CD4-positive, alpha-beta memory T cell (primary cell): Measurements from ENCODE around the gene ADRA1B. TPM values are rescaled to one million over a fixed set of nuclear protein-coding genes. Genes with fewer than 3 reads are reported as not detected.

Experiments used
- CTCF ChIA-PET: fragments of 350-600 bp; sonication (Branson Sonifier 250); formaldehyde crosslinking; loops from one replicate; lab custom pipeline; 2021; ENCODE audit warnings: inconsistent platforms; ENCODE audit not compliant: partially characterized antibody; lab: Charles Lee
- POLR2A ChIA-PET: fragments of 350-600 bp; sonication (Branson Sonifier 250); formaldehyde crosslinking; loops from one replicate; lab custom pipeline; 2021; ENCODE audit not compliant: partially characterized antibody; lab: Charles Lee
- DNase-seq, 5 donors: peaks; one replicate each; pipeline versions ENCODE4 v3.0.0 to v3.0.0-alpha.2; 2020 to 2022; ENCODE audit warnings: mixed read lengths in 1 of 5
- H3K27ac ChIP-seq: one replicate; pipeline ENCODE4 v1.7.0; 2013; ENCODE audit warnings: low read depth, low read length
- H3K27me3 ChIP-seq: 2 replicates; pipeline ENCODE4 v1.7.0; 2013; ENCODE audit warnings: mild to moderate bottlenecking, low read length, moderate library complexity; ENCODE audit not compliant: insufficient read depth
- H3K36me3 ChIP-seq: 2 replicates; pipeline ENCODE4 v1.7.0; 2013; ENCODE audit warnings: mild to moderate bottlenecking, low read length, moderate library complexity; ENCODE audit not compliant: insufficient read depth
- H3K4me1 ChIP-seq: 2 replicates; pipeline ENCODE4 v1.7.0; 2013; ENCODE audit warnings: mild to moderate bottlenecking, low read length, moderate library complexity; ENCODE audit not compliant: insufficient read depth
- H3K4me3 ChIP-seq, 2 donors: one replicate each; pipeline ENCODE4 v1.7.0; 2013; ENCODE audit warnings: low read length in 2 of 2, mild to moderate bottlenecking in 1 of 2
- H3K9me3 ChIP-seq, 2 donors: one replicate each; pipeline ENCODE4 v1.7.0; 2013; ENCODE audit warnings: low read length in 2 of 2, control low read depth in 1 of 2; ENCODE audit not compliant: control insufficient read depth in 1 of 2
- H3K27ac Mint-ChIP-seq, 7 donors: one replicate each; pipeline ENCODE4 v1.8.0; 2020 to 2021; ENCODE audit warnings: mixed read lengths in 7 of 7, mild to moderate bottlenecking in 6 of 7, inconsistent platforms in 3 of 7, moderate library complexity in 3 of 7
- H3K27me3 Mint-ChIP-seq, 2 donors: one replicate each; pipeline ENCODE4 v1.8.0; 2020 to 2021; ENCODE audit warnings: mixed read lengths in 2 of 2
- H3K36me3 Mint-ChIP-seq, 2 donors: one replicate each; pipeline ENCODE4 v1.8.0; 2020 to 2021; ENCODE audit warnings: mixed read lengths in 2 of 2, inconsistent platforms in 1 of 2, mild to moderate bottlenecking in 1 of 2
- H3K4me1 Mint-ChIP-seq, 4 donors: one replicate each; pipeline ENCODE4 v1.8.0; 2020 to 2021; ENCODE audit warnings: mixed read lengths in 4 of 4, mild to moderate bottlenecking in 1 of 4
- H3K4me3 Mint-ChIP-seq, 8 donors: one replicate each; pipeline ENCODE4 v1.8.0; 2020 to 2021; ENCODE audit warnings: mixed read lengths in 8 of 8, mild to moderate bottlenecking in 7 of 8, moderate library complexity in 6 of 8, inconsistent platforms in 3 of 8
- H3K9me3 Mint-ChIP-seq, 8 donors: one replicate each; pipeline ENCODE4 v1.8.0; 2020 to 2021; ENCODE audit warnings: mixed read lengths in 8 of 8, mild to moderate bottlenecking in 5 of 8, inconsistent platforms in 3 of 8, moderate library complexity in 1 of 8
- intact Hi-C: fragments of 100-400 bp; cut with micrococcal nuclease; formaldehyde crosslinking; loops from one replicate; pipeline ENCODE4 v1.15.1; 2023
- polyA plus RNA-seq, 2 donors: library from polyadenylated mRNA; unstranded; fragments of 300-500 nt; fragmentation: Illumina TruSeq; gene quantifications; one replicate each; pipeline ENCODE4 v1.2.3, GENCODE V29; 2021
- total RNA-seq, 2 experiments: library from RNA; stranded (reverse); gene quantifications; one replicate each; pipeline ENCODE4 v1.2.3, GENCODE V29; 2021

Gene ADRA1B
- total and polyA plus RNA-seq, 4 experiments from 2014 or later, result not detected

- H3K4me3 ChIP-seq, result no peak overlapping the region
- no peak overlapping the region for H3K27ac ChIP-seq
- Mint-ChIP-seq H3K4me1 (no peaks in the 10 kb centered on the region), H3K9me3 (peaks cover 0 to 4% (median 0%) of the 10 kb centered on the region in 8 donors), H3K27ac (no peak overlapping the region), H3K36me3 (no peaks in the 10 kb centered on the region), H3K27me3 (peaks cover 3 to 14% of the 10 kb centered on the region in 2 donors), H3K4me3 (no peak overlapping the region)
- H3K4me1 ChIP-seq, result no peaks in the 10 kb centered on the region
- H3K36me3 ChIP-seq, result no peaks in the 10 kb centered on the region
- no peaks in the 10 kb centered on the region for H3K9me3 ChIP-seq
- ChIA-PET CTCF (no interaction called here), POLR2A (no interaction called here)
- intact Hi-C loops, result no loop called here
- H3K27me3 ChIP-seq, result no peaks in the 10 kb centered on the region
- no peak for DNase-seq
Measured at GRCh38 chr5:159891371-159891770, 24.9 kb upstream of the ADRA1B start.

GRCh38 chr5:159893040-159893695 lies 23.1 kb upstream of the ADRA1B start:
- Histone ChIP-seq H3K9me3 (no peaks in the 10 kb centered on the region), H3K27me3 (no peaks in the 10 kb centered on the region), H3K4me3 (no peak overlapping the region), H3K36me3 (no peaks in the 10 kb centered on the region), H3K4me1 (no peaks in the 10 kb centered on the region), H3K27ac (no peak overlapping the region)
- Mint-ChIP-seq H3K27ac (no peak overlapping the region), H3K4me1 (no peaks in the 10 kb centered on the region), H3K9me3 (peaks cover 0 to 4% (median 0%) of the 10 kb centered on the region in 8 donors), H3K4me3 (no peak overlapping the region), H3K36me3 (no peaks in the 10 kb centered on the region), H3K27me3 (peaks cover 8 to 23% of the 10 kb centered on the region in 2 donors)
- ChIA-PET POLR2A (no interaction called here), CTCF (no interaction called here)
- intact Hi-C loops, result no loop called here
- DNase-seq, result no peak

GRCh38 chr5:159894149-159894720 lies 22.0 kb upstream of the ADRA1B start:
- CTCF ChIA-PET, result no interaction called here
- Mint-ChIP-seq H3K36me3 (no peaks in the 10 kb centered on the region), H3K27ac (no peak overlapping the region), H3K9me3 (peaks cover 0 to 5% (median 0%) of the 10 kb centered on the region in 8 donors), H3K4me1 (no peaks in the 10 kb centered on the region), H3K4me3 (no peak overlapping the region), H3K27me3 (peaks cover 7 to 24% of the 10 kb centered on the region in 2 donors)
- H3K4me3 ChIP-seq, result no peak overlapping the region
- no peaks in the 10 kb centered on the region for H3K4me1 ChIP-seq
- intact Hi-C loops, result no loop called here
- no peaks in the 10 kb centered on the region for H3K9me3 ChIP-seq
- DNase-seq, result no peak
- H3K27me3 ChIP-seq, result no peaks in the 10 kb centered on the region
- POLR2A ChIA-PET, result interaction anchor here (0.6 kb wide), 1 partner anchor 418 kb away, joined by 3 read pairs; no protein-coding TSS in a partner anchor
- H3K36me3 ChIP-seq, result no peaks in the 10 kb centered on the region
- no peak overlapping the region for H3K27ac ChIP-seq

GRCh38 chr5:159897786-159898393 lies 18.4 kb upstream of the ADRA1B start:
- no peaks in the 10 kb centered on the region for H3K9me3 ChIP-seq
- H3K4me3 ChIP-seq, result no peak overlapping the region
- H3K27ac ChIP-seq, result no peak overlapping the region
- CTCF ChIA-PET, result no interaction called here
- H3K36me3 ChIP-seq, result no peaks in the 10 kb centered on the region
- intact Hi-C loops, result no loop called here
- Mint-ChIP-seq H3K27me3 (peaks cover 11 to 27% of the 10 kb centered on the region in 2 donors), H3K4me1 (no peaks in the 10 kb centered on the region), H3K9me3 (peaks cover 0 to 1% (median 0%) of the 10 kb centered on the region in 8 donors), H3K27ac (no peak overlapping the region), H3K36me3 (no peaks in the 10 kb centered on the region), H3K4me3 (no peak overlapping the region)
- DNase-seq, result no peak
- POLR2A ChIA-PET, result no interaction called here
- H3K4me1 ChIP-seq, result no peaks in the 10 kb centered on the region
- H3K27me3 ChIP-seq, result no peaks in the 10 kb centered on the region

GRCh38 chr5:159899067-159900049 lies 16.9 kb upstream of the ADRA1B start:
- Mint-ChIP-seq H3K9me3 (peaks cover 0 to 1% (median 0%) of the 10 kb centered on the region in 8 donors), H3K27ac (no peak overlapping the region), H3K4me3 (no peak overlapping the region), H3K36me3 (no peaks in the 10 kb centered on the region), H3K4me1 (no peaks in the 10 kb centered on the region), H3K27me3 (peaks cover 17 to 27% of the 10 kb centered on the region in 2 donors)
- H3K36me3 ChIP-seq, result no peaks in the 10 kb centered on the region
- intact Hi-C loops, result no loop called here
- no peaks in the 10 kb centered on the region for H3K4me1 ChIP-seq
- no peaks in the 10 kb centered on the region for H3K9me3 ChIP-seq
- no peaks in the 10 kb centered on the region for H3K27me3 ChIP-seq
- CTCF ChIA-PET, result no interaction called here
- H3K27ac ChIP-seq, result no peak overlapping the region
- no peak for DNase-seq
- H3K4me3 ChIP-seq, result no peak overlapping the region
- POLR2A ChIA-PET, result no interaction called here

GRCh38 chr5:159901308-159901707 lies 15.0 kb upstream of the ADRA1B start:
- H3K36me3 Mint-ChIP-seq, result no peaks in the 10 kb centered on the region
- POLR2A ChIA-PET, result no interaction called here
- no peak overlapping the region for H3K27ac ChIP-seq
- H3K27me3 Mint-ChIP-seq, result peaks cover 18 to 19% of the 10 kb centered on the region in 2 donors
- no peak overlapping the region for H3K4me3 Mint-ChIP-seq
- H3K4me3 ChIP-seq, result no peak overlapping the region
- no peaks in the 10 kb centered on the region for H3K4me1 ChIP-seq
- H3K4me1 Mint-ChIP-seq, result peaks cover 0 to 5% (median 0%) of the 10 kb centered on the region in 4 donors
- H3K27ac Mint-ChIP-seq, result no peak overlapping the region
- H3K9me3 Mint-ChIP-seq, result peaks cover 0 to 1% (median 0%) of the 10 kb centered on the region in 8 donors
- H3K9me3 ChIP-seq, result no peaks in the 10 kb centered on the region
- DNase-seq, result no peak
- intact Hi-C loops, result no loop called here
- H3K27me3 ChIP-seq, result no peaks in the 10 kb centered on the region
- CTCF ChIA-PET, result no interaction called here
- H3K36me3 ChIP-seq, result no peaks in the 10 kb centered on the region

- no peak overlapping the region for H3K27ac Mint-ChIP-seq
- DNase-seq, result no peak
- Histone ChIP-seq H3K9me3 (no peaks in the 10 kb centered on the region), H3K4me1 (no peaks in the 10 kb centered on the region), H3K27me3 (no peaks in the 10 kb centered on the region), H3K36me3 (no peaks in the 10 kb centered on the region), H3K4me3 (no peak overlapping the region), H3K27ac (no peak overlapping the region)
- ChIA-PET CTCF (no interaction called here), POLR2A (no interaction called here)
- intact Hi-C loops, result no loop called here
- H3K36me3 Mint-ChIP-seq, result no peaks in the 10 kb centered on the region
- H3K27me3 Mint-ChIP-seq, result peaks cover 15 to 17% of the 10 kb centered on the region in 2 donors
- H3K9me3 Mint-ChIP-seq, result peaks cover 0 to 1% (median 0%) of the 10 kb centered on the region in 8 donors
- H3K4me1 Mint-ChIP-seq, result peaks cover 0 to 5% (median 0%) of the 10 kb centered on the region in 4 donors
- no peak overlapping the region for H3K4me3 Mint-ChIP-seq
Measured at GRCh38 chr5:159901772-159902171, 14.5 kb upstream of the ADRA1B start.
